Gastroesophageal sphincter (tissue), 3 donors: ENCODE measurements around the gene SLC6A5.

Experiments used
- CTCF ChIP-seq, 4 experiments: fragments of 200-600 bp in 2 of 4; fragments of 450-650 bp in 2 of 4; sonication (generic) in 1 of 4; IDR thresholded peaks; one replicate each; pipeline ENCODE4 v1.5.1; 2017 to 2019; ENCODE audit warnings: antibody characterized with exemption in 4 of 4, mild to moderate bottlenecking in 2 of 4, moderate library complexity in 2 of 4
- POLR2A ChIP-seq, 2 donors: fragments of 450-650 bp; IDR thresholded peaks; one replicate each; pipeline ENCODE4 v1.6.1; 2017; ENCODE audit warnings: antibody characterized with exemption in 2 of 2, mild to moderate bottlenecking in 2 of 2, moderate library complexity in 1 of 2
- POLR2AphosphoS5 ChIP-seq: sonication (generic); formaldehyde crosslinking; IDR thresholded peaks from one replicate; pipeline ENCODE4 v1.6.1; 2017; ENCODE audit warnings: antibody characterized with exemption

- TF ChIP-seq CTCF (IDR thresholded peaks at IDR 0.05) (no peak), POLR2AphosphoS5 (no peak), POLR2A (IDR thresholded peaks at IDR 0.05) (no peak)
Observed at GRCh38 chr11:20670932-20671403, 71.6 kb downstream of the SLC6A5 start.
